ENCODE results near the gene ZNF814.
"Not testable (repeated sequence)": the region's sequence is repeated elsewhere in the genome, so short reads cannot be mapped to it uniquely, and the experiment has no call there.

The ZNF814 gene

DNA sequence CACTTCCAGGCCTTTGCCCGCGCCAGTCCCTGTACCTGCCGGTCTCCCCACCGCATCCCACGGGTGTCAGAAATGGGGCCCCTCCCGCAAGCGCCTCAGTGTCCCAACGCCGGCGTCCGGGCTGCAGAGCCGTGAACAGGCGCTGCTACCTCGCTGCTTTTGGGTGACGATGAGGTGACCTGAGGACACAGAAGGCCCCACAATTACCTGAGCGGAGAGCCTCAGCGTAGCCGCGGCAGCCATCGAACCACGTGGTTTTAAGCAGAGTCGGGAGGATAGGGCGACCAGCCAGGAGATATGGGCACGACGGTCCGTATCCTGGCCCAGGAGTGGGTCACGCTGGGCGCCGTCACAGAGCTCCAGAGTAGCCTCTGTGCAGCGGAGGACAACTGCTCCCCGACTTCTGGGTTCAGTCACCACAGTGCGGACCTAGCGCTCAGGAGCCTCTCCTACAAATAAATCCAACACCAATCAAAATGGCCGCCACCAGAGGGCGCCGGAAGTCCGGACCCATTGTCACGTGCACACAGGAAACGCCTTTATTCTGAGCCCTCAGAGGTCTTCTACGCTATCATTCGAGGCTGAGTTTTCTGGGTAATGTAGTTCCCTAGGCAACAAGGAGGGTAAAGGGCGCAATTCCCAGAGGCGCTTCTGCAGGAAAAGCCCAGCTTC lies at the start of gene ZNF814:
TSS of gene ZNF814 (minus strand) at position 478 of the 672 bp plus-strand sequence. CDS start at position 243, 235 bp downstream.
- peak; percentile 83 to 89 for DNase-seq

DNA sequence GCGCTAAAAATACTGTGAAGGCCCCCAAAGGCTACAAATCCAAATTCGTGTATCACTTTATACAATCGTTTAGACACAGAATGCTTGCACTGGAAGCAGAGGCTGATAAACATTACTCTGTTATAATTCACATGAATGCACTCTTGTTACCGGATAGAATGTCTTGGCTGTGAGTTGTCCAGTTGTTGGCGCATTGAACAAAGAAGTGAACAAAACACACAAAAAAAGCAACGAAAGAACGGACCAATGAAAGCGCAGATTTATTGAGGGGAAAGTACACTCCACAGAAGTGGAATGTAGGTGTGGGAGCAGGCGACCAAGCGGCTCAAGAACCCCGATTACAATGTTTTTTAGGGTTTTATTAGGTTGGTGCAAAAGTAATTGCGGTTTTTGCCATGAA lies 46.9 kb upstream of the ZNF814 start:
- no peak for DNase-seq

DNA sequence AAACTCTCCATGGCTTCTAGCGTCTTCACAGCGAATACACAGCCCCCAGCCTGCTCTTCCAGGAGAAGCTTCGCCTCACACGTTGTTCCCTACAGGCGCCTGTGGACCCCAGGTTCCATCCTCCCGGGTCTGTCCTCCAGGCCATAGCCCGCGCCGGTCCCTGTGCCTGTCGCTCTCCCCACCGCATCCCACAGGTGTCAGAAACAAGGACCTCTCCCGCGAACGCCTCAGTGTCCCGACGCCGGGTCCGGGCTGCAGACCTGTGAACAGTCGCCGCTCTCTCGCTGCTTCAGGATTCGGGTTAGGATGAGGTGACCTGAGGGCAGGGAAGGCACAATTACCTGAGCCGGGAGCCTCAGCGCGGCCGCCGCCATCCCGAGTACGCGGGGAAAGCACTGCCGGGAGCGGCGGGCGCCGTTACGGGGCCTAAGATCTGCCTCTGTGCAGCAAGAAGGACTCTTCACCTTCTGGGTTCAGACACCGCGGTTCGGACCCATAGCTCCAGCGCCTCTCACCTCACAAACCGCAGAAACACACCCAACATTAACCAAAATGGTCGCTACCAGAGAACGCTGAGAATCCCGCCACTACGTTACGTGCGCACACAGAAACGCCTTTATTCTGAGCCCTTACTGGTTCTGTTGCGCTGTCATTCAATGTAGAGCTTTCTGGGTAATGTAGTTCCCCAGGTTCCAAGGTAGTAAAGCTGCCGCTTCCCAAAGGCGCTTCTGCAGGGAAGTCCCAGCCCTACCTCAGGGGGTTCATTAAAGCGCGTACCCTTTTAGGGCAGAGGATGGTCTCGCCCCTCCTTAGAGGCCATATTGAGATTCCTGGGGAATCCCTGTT lies 46.2 kb upstream of the ZNF814 start, which contains the start of gene ZNF418:
TSS of gene ZNF418 (minus strand) at position 583 of the 846 bp plus-strand sequence. CDS start 1,580 bp downstream, outside the sequence.
- DNase-seq, result peak; percentile 60 to 70

DNA sequence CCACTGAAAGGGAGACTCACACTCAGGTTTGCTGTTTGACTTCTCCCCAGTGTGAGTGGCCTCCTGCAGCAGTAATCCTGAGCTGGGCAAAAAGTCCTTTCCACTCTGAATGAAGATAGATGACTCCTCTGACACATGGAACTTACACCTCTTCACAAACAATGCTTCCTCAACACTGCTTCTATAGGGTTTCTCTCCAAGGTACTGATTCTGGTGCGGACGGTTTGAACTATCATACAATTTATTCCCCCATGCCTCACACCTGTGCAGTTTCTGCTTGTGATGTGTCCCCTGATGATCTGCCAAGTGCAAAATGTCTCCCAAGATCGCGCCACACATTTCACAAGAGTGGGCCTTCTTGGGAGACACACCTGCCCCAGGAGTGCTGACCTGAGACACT lies 38.8 kb upstream of the ZNF814 start:
- DNase-seq, result no peak

DNA sequence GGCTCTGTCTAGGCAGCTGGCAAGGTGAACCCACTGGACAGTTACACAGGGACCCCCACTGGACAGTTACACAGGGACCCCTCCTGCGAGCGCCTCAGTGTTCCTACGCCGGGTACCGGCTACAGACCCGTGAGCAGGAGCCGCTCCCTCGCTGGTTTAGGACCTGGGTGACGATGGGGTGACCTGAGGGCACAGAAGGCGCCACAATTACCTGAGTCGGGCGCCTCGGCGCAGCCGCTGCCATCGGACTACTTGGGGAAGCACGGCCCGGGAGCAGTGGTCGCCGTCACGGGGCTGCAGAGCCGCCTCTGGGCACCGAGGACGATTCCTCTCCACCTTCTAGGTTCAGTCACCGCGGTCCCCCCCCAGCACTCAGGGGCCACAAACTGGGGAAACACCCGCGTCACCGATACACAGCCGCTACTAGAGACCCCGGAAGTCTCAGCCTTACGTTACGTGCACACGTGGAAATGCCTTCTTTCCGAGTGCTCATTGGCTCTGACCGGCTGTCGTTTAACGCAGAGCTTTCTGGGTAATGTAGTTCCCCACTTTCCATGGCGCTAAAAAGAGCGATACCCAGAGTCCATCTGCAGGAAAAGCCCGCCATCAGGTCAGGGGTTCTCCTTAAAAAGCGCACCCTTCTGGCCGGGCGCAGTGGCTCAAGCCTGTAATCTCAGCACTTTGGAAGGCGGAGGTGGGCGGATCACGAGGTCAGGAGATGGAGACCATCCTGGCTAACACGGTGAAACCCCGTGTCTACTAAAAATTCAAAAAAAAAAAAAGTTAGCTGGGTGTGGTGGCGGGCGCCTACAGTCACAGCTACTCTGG lies 27.5 kb upstream of the ZNF814 start, which contains the start of gene ZNF417:
TSS of gene ZNF417 (minus strand) at position 425 of the 828 bp plus-strand sequence. CDS start at position 244, 181 bp downstream.
- peak; percentile 92 to 94 for DNase-seq

DNA sequence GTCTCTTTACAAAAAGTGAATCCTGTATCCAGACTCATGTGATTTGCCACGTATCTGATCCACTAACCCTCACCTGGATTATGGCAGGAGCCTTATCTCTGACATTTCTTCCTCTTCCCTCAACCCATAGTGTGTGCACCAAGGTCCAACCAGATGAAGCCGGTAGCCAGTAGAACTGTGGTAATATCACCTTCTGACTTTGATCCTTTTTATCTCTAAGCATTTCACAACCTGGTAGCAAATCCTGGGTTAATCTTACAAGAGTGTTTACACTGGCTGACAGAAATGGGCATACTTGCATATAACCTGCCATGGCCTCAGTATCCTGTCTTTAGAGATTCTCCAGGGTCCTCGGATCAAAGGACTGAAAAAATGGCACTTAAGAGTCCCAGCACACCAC lies 25.7 kb upstream of the ZNF814 start:
- no peak for DNase-seq

DNA sequence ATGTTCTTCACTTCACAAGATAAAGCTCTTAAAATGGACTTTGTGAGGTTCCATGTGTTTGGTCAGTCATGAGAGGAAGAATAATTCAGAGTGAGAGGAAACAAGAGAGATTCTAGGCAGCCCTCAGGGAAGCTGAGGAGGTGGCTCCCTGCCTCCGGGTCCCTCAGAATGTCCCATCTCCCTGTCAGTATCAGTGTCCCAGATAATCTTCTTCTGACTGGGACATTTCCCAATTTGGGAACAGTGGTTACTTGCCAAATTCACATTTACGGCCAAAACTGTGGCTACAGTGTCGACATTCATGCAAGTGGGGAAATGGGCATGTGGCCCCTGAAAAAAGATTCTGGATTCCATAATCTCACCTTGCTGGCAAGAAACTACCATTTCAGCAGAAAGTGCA lies 18.6 kb upstream of the ZNF814 start:
- DNase-seq, result no peak

DNA sequence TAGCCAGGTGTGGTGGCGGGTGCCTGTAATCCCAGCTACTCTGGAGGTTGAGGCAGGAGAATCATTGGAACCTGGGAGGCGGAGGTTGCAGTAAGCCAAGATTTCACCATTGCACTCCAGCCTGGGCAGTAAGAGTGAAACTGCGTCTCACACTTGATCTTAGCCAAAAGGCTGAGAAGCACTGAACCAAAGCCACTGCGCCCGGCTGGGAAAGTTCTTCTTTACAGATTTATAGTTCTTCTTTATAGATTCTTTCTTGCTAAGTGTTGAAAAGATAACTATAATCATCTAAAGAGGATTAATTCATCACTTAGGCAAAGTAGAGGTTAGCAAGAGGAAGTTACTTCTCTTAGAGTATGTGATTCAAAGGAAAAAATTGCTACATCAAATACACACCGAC lies 16.4 kb upstream of the ZNF814 start:
- no peak for DNase-seq

DNA sequence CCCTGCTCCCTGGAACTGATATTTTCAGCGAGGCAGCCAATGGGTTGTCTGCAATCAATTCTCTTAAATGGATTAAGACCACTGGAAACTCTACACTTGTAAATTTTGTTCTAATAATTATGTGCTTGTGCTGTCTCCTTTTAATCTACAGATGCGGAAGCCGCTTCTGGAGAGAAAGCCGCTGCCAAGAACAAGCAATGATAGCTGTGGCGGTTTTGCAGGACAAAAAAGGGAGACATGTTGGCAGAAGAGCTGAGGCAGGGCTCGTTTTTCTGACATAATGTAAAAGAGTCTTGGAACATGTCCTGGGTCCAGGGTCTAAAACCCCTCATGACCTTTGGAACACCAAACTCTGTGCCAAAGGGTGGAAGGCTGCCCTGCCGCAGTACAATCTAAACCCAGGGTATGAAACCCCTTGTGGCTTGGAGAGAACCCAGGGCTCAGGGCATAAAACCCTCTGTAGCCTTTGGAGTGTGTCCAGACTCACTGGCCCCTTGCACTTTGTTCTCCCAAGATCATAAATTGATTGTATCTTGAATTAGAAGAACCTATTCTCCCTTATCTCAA lies 14.9 kb upstream of the ZNF814 start:
- no peak for DNase-seq

DNA sequence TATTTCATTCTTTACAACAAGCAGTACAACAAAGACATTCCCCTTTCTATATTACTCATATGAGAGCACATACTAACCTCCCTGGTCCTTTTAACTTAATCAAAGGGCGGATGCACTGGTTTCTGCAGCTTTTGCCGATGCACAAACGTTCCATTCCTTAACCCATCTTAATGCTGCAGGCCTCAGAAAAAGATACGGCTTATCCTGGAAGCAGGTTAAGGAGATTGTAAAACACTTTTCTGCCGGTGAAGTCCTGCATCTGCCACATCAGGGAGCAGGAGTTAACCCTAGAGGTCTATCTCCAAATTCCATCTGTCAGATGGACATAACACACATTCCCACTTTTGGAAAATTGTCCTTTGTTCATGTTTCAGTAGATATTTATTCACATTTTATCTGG lies 11.5 kb upstream of the ZNF814 start:
- DNase-seq, result no peak

DNA sequence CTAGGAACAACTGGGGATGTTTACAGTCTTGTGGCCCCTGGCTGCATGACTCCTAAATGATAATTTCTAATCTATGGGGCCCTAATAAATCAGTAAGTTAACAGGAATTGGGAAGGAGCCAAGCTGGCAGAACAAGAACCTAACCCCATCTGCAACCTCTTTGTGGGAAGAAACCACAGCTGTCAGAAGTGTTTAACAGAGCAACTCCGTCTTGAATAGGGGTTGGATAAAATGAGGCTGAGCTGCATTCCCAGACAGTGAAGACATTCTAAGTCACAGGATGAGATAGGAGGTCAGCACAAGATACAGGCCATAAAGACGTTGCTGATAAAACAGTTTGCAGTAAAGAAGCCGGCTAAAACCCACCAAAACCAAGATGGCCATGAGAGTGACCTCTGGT lies 1.9 kb upstream of the ZNF814 start:
- not testable (repeated sequence) for DNase-seq

DNA sequence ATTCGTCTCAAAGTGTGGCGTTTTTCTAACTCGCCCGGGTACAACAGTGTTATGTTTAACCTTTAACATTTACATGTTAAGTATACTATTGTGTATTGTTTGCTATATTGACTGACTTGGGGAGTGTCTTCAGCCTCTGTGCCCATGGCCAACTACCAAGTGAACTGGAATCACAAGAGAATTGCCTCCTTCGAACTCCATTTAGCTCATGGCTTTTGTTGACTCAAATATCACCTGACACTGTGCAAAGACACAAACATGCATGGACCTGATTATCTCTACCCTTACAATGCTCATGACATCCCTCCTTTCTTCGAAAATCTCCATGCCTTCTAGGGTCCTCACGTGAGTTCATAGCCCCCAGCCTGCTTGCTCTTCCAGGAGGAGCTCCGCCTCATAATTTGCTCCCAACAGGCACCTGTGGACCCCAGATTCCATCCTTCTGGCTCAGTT lies 704 bp downstream of the ZNF814 start:
- DNase-seq, result no peak

DNA sequence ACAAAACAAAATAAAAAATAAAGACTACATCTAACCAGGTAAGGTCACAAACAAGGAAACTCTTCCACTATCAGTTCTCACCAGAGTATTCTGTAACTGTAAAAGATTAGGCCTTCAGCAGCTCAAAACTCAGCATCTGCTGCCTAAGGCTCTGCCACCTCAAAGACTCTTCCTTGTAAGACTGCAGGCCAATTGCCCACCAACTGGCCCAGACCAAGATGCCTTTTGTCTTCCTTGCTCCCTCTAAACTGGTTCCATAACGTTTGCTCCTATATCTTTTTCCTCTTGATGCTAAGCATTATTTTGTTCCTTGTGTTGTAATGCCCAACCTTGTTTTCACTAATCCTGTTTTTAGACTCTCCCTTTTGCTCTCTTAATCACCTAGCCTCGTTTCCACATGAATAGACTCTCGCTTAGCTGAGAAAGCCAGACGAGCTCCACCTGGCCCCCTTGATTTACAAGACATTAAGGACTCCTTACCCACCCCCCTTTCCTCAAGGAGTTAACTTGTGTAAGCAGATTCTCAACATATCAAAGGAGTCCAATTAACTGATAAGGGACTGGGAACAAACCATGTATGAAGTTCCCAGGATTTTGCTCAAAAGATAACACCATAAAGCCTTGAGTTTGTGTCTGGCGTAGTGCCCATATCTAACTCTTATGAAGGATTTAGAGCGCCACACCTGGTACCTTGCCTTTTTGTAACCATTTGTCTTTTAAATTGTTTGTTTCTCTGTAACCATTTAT lies 1.5 kb downstream of the ZNF814 start:
- DNase-seq, result no peak

DNA sequence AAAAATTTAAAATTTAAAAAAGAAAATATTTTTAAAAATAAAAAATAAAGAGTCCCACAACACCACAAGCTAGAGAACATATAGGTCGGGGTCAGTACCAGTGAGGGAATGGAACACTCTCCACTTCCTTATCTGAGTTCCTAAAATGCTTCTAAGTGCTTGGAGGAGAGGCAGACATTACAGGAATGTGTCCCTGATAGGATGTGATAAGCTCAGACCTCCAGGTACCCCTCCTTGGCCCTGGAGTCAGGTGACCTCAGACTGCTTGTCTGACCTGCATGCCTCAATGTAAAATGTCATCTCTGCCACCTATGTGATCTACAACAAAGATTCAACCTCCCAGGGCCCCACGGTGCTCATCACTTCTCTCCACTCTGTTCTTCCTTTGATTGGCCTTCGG lies 2.8 kb downstream of the ZNF814 start:
- no peak for DNase-seq

DNA sequence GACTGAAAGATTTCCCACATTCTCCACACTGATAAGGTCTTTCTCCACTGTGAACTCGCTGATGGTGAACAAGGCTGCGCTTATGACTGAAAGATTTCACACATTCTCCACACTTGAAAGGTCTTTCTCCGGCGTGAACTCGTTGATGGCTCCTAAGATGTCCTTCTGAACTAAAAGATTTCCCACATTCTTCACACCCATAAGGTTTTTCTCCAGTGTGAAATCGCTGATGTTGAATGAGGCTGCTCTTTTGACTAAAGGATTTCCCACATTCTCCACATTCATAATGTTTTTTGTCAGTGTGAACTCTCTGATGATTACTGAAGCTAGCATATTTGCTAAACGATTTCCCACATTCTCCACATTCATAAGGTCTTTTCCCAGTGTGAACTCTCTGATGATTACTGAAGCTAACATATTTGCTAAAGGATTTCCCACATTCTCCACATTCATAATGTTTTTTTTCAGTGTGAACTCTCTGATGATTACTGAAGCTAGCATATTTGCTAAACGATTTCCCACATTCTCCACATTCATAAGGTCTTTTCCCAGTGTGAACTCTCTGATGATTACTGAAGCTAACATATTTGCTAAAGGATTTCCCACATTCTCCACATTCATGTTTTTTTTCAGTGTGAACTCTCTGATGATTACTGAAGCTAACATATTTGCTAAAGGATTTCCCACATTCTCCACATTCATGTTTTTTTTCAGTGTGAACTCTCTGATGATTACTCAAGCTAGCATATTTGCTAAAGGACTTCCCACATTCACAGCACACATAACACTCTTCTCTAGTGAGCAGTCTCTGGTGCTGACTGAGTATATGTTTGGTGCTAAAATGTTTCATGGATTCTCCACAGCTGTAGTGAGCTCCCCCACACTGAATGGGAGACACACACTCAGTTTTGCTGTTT lies 14.7 kb downstream of the ZNF814 start:
- not testable (repeated sequence) for DNase-seq

DNA sequence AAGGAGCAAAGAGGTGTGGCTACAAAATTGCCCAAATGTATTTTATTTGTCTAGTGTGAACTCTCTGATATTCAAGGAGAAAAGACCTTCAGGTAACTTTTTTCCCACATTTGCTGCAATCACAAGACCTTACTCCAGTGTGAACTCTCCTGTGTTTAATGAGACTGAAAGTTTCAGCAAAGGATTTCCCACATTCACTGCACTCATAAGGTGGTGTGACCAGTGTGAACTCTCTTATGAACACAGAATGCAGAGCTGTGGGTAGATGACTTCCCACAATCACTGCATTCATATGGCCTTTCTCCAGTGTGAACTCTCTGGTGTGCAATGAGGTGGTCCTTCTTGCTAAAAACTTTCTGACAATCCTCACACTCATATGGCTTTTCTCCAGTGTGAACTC lies 16.4 kb downstream of the ZNF814 start:
- DNase-seq, result no peak

DNA sequence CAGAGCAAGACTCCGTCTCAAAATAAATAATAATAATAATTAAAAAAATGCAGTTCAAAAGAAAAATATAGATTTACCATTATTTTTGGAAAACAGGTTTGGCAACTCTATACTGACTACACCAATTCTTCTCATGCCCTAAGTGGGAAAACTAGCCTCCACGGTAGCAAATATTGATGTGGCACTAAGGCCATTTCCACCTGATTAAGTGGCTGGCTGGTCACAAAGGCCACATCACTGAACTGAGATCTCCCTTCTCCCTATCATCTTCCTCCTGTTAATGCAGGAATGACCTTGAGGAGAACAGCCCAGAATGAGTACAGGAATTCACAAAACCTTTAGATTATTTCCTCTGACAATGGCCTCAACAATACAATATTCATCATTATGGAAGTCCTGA lies 18.6 kb downstream of the ZNF814 start:
- no peak for DNase-seq

DNA sequence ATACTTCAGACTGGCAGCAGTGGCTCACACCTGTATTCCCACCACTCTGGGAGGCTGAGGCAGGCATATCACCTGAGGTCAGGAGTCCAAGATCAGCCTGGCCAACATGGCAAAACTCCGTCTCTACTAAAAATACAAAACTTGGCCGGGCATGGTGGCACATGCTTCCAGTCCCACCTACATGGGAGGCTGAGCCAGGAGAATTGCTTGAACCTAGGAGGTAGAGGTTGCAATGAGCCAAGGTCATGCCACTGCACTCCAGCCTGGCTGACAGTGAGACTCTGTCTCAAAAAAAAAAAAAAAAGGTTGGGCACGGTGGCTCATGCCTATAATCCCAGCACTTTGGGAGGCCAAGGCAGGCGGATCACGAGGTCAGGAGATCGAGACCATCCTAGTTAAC lies 19.2 kb downstream of the ZNF814 start:
- not testable (repeated sequence) for DNase-seq

DNA sequence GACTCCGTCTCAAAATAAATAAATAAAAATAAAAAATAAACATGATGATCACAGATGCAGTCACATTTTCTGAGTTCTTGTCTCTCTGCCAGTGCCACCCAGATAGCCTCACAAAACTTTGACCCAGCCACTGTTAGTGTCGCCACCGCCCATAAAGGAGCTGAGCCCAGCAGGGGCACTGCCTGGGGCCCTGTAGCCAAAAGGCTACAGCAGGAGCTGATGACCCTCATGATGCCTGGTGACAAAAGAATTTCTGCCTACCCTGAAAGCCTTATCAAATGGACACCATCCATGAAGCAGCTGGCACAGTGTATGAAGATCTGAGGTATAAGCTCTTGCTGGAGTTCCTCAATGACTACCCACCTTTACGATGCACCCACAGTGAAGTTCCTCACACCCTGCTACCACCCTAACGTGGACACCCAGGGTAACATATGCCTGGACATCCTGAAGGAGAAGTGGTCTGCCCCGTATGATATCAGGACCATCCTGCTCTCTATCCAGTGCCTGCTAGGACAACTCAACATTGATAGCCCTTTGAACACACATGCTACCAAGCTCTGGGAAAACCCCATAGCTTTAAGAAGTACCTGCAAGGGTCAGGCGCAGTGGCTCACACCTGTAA lies 20.9 kb downstream of the ZNF814 start:
- DNase-seq, result no peak

DNA sequence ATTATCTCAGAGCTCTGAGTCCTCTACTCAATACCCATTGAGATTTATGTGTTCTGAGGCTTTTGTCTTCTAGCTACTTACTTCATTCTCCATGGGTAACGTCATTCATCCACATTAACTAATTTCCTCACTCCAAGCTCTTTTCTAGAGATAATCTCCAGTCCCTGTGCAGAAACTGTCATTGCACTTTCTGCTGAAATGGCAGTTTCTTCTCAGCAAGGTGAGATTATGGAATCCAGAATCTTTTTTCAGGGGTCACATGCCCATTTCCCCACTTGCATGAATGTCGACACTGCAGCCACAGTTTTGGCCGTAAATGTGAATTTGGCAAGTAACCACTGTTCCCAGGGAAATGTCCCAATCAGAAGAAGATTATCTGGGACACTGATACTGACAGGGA lies 26.5 kb downstream of the ZNF814 start:
- DNase-seq, result not testable (repeated sequence)
